ENCODE measurements around the gene RPTOR.
"Not testable (repeated sequence)": the region's sequence is repeated elsewhere in the genome, so short reads cannot be mapped to it uniquely, and the experiment has no call there.

The RPTOR gene

DNA sequence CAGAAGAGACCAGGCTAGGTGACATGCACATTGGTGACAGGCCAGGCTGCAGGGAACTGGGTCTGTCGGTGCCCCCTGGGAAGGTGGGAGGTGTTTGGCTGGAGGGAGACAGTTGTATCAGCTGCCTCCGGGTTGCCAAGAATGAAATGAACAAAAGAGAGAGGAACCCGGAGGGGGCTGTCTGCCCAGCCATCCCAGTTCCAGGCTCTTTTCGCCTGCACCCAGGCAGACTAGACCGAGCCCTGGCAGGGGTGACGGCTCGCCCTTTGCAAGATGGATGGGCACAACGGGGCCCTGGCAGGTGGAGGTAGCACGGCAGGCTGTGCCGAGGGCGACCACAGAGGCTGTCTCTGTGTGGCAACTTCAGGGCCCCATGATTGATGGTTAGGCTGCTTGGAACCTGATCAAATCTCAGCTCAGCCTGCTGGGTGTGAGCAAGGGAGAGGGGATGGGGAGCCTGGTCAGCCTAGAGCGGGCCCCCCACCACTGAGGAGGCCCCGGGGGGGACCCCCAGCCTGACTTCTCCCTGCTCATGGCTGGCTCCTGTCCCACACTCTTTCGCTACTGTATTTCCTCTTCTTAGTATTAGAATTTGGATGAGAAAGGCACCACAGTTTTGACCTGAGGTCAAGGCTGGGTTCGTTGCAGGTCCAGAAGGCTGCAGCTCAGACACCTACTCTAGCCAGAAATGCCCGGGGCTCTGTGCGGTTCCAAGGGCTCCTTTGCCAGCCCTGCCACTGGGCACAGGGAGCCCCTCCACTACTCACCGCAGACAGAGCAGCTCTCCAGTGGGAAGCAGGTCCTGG lies 328.1 kb downstream of the RPTOR start:
- no peak for DNase-seq

DNA sequence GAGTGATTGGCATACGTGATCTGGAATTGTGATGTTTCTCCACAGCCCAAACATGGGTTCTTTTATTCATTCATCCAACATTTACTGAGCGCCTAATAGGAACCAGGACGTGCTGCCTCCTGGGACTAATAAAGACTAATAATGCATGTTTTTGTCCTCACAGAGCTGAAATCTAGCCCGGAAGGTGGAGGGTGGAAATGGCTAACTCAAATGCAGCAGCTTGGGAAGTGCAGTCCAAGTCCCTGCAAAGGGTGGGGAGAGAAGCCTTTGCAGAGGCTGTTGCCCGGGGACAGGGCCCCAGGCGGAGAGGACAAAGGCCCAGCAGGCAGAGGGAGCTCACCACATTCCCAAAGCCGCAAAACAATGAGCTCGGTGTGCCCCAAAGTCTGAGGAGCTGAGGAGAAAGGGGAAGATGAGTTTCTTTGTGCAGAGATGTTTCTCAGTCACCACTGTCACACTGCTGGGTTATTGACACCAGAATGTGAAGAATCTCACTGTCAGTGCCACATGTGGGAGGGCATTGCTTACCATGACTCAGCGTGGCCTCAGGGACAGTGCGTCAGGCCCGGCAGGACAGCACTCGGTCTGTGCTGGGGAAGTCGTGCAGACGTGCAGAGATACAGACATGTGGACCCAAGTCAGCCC lies 328.8 kb downstream of the RPTOR start:
- DNase-seq: no peak

DNA sequence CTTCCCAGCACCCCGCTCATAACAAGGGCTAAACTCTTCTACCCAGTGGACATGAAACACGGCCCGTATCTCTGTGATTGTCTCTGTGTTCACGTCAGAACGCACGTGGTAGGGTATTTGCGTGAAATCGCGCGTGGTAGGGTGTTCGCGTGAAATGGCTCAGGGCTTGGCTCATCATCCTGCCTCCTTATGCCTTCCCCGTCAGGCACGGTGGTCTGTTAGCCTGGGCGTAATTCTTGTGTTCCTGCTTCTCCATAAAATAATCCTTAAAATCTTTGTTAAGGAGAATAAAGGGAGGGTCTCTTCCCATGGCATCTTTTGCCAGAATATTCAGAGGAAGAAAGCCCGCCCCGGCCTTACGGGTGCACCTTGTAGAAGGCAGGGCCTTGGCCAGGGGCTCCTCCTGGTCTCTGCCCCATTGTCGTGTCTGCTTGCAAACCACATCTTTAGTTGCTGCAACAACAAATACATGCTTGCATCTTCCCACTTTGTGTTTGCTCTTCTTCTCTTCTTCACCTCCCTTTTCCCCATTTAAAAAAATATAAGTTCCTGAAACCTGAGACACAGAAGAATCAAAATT lies 330.3 kb downstream of the RPTOR start:
- no peak for DNase-seq

DNA sequence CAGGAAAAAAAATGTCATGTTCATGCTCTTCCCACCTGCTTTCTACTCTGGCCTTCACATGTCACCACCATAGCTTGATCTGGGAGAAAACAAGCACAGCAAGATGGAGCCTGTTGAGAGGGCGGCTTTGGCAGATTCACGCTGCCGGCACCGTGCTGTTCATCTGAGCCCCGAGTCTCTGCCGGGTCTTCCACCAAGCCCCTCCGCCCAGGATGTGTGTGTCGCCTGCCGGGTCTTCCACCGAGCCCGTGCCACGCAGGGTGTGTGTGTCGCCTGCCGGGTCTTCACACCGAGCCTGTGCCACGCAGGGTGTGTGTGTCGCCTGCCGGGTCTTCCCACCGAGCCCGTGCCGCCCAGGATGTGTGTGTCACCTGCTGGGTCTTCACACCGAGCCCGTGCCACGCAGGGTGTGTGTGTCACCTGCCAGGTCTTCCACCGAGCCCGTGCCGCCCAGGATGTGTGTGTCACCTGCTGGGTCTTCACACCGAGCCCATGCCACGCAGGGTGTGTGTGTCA lies 330.9 kb downstream of the RPTOR start:
- DNase-seq: not testable (repeated sequence)

DNA sequence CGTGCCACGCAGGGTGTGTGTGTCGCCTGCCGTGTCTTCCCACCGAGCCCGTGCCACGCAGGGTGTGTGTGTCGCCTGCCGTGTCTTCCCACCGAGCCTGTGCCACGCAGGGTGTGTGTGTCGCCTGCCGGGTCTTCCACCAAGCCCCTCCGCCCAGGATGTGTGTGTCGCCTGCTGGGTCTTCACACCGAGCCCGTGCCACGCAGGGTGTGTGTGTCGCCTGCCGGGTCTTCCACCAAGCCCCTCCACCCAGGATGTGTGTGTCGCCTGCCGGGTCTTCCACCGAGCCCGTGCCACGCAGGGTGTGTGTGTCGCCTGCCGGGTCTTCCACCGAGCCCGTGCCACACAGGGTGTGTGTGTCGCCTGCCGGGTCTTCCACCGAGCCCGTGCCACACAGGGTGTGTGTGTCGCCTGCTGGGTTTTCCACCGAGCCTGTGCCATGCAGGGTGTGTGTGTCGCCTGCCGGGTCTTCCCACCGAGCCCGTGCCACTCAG lies 331.9 kb downstream of the RPTOR start:
- DNase-seq: not testable (repeated sequence)

DNA sequence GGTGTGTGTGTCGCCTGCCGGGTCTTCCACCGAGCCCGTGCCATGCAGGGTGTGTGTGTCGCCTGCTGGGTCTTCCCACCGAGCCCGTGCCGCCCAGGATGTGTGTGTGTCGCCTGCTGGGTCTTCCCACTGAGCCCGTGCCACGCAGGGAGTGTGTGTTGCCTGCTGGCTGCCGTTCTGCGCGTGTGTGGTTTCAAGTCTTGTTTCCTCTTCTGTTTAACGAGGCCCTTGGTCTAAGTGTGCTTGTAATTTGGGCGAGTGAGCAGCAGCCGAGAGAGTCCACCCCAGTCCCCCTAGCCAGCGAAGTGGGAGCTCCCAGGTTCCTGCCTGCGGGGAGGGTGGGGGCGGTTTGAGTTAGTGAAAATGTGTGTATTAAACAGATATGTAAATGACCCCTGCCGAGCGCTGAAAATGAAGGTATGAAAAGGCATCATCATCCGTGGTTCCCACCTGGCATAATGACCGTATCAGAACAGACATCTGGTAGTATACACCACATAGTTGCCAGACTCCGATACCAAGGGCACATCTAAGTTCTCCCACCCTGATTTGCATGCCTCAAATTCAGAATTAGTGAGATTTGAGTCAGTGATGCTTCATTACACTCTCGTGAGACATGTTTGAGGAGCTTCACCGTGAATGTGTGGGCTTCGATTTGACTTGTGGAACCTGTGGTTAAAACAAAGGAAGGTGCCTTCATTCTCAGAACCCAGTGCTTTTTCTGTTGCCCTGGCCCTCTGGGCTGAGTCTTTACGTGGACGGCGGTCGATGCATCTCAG lies 332.5 kb downstream of the RPTOR start:
- DNase-seq: peak; percentile 38

DNA sequence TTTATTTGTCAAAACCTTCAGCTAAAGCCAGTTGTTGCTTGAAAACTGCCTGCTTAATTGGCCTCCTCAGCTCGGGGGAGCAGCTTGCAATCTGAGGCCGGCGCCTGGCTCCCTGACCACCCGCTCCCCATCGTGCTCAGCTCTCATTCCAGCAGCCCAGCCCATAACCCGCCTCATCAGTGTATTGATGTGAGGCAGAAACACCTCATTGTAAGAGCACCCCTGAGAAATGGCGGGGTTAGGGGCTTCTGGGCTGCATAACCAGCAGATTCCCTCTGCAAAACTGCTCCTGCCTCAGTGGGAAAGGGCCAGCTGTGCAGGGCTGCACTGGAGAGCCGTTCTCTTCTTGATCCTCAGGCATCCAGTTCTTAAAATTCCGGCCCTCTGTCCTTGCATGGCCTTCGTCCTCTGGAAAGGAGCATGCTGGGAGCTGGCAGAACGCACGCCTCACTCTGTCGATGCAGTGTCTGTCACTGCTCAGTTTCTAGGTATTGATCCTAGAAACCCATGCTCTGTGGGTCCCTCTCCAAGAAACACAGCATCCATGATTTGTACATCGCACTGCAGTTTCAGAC lies 333.2 kb downstream of the RPTOR start:
- no peak for DNase-seq

DNA sequence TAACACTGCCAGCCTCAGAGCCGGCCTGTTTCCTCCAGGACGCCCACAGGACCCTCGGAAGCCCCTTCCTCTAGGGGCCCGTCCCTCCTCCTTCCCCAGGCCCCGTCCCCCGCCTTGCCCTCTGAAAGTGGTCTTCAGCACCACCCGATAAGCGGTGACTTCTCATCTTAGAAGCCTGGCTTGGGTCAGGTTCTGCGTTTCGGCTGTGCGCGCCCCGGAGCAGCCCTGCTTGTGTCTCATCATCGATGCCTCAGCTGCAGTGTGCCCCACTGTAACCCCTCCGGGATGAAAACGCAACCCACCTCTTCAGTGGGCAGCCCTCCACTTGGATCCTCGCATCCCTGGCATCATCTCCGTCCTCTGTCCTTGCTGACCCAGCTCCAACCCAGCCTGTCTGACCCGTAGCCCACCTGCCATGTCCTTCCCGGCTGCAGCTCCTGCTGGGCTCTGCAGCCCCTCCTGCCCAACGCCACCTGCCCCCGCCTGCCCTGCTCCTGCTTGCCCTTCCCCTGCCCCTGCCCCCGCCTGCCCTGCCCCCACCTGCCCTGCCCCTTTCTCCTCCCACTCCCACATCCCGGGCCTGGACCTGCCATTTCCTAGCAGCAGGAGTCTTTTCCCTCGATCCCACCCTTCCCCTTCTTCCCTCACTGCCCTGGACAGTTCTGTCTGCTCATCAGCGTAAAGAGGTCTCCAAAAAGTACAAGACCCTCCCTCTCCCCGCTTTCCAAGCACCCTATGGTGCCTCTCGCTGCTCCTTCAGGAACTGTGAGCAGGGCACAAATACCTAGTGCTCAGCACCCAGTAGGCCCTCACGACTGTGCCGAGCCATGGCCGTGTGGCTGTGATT lies 334.5 kb downstream of the RPTOR start:
- DNase-seq: no peak

DNA sequence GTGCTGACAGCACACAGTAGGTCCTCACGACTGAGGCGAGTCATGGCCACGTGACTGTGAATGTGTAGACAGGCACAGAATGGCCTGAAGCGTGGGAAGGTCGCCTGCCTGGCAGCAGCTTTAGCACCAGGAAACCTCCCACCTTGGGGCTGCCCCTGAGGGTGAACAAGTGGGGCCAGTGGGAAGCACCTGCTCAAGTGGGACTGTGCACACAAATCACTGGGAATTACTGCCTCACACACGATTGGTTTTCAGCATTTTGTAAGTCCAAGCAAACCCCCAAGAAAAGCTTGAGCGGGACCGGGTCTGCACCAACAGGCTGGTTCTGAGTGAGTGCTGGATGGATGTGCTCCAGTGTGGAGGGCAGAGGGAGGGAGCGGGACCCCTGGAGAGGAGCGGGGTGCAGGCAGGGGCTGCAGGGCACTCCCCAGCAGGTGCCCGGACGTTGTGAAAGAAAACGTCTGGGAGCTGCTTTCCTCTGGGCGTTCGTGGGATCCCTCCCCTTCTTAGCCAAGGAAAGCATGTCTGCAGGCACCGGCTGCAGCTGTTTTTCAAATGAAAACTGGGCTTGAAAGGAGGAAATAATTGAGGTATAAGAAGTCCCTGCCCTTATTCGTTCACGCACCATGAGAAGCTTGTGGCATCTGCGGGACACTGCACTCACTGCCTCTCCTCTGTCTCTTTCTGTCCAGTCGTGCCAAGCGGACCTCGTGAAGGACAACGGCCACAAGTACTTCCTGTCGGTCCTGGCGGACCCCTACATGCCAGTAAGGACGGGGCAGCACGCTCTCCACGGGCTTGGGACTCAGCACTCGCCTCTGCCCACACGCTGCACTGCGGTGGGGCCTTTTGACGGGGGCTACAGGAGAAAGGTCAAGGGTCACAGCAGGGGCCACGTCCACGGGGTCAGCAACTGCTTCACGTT lies 335.3 kb downstream of the RPTOR start:
- DNase-seq: no peak

DNA sequence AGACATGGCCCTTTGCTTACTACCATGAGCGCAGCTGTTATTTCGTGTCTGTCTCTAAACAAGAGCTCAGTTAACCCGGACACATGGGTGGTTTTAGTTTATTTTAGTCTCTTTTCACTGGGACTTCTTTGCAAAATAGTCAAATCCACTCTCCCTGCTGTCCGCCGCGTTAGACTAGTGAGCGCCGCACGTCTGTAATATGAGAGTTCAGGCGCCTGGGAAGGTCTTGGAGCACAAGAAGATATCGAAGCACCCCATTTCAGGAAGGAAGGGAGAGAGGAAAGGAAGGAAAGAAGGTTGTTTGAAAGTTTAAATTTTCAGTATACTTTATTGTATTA lies 336.0 kb downstream of the RPTOR start:
- no peak for DNase-seq

DNA sequence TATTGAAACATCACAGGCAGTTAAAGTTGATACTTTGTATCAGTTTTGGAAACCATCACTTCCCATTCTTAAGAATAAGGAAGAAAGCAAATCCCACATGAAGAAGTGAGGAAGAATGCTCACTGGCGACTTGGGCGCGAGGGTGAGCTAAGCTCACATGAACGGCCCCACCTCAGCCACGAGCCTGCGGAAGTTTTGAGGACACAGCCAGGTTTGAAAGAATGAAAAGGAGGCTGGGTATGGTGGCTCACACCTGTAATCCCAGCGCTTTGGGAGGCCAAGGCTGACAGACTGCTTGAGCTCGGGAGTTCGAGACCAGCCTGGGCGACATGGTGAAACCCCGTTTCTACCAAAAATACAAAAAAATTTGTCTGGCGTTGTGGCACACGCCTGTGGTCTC lies 336.7 kb downstream of the RPTOR start:
- no peak for DNase-seq

DNA sequence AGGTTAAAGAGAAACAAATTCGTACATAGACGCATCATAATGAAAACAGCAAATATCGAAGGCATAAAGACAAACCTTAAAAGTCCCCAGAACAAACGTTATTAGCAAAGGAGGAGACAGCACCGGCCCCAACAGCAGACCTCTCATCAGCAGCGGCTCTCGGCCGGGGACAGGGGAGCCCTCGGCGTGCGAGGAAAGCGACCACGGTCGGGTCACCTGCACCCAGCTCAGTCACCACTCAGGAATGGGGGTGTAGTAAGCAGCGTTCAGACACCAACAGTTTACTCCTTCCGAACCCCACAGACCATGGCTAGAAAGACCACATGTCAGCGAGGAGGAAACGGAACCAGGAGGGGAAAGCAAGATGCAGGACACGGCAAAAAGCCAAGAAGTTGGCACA lies 337.7 kb downstream of the RPTOR start:
- DNase-seq: no peak

DNA sequence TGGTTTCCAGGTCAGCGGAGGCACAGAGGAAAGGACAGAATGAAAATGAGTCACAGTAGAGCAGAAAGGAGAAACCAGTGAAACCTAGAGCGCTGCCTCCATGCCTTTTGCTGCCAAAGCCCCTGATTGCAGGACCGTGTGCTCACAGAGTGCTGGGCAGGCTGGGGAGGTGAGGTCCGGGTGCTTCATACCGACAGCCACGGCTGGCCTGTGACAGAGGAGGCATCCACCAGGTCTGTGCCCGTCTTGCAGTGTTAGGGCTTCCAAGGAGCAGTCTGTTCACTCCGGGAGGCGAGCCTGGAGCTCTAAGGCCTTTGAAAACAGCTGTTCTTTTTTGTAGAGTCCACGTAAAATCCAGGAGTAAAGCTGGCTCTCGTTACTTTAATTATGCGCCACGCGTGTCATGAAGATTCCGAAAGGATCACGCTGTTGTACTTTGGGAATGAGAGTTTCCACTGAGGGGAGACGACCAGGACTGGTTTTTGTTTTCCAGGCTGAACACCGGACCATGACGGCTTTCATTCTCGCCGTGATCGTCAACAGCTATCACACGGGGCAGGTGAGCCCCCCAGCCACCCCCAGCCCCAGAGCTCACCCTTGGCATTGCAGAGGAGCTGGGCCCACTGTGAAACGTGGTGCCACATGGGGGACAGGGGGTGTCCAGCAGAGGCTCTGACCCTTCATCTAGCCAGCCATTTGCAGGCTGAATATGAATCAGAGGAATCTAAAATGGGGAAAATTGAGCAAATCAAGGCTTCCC lies 338.5 kb downstream of the RPTOR start:
- DNase-seq: no peak

DNA sequence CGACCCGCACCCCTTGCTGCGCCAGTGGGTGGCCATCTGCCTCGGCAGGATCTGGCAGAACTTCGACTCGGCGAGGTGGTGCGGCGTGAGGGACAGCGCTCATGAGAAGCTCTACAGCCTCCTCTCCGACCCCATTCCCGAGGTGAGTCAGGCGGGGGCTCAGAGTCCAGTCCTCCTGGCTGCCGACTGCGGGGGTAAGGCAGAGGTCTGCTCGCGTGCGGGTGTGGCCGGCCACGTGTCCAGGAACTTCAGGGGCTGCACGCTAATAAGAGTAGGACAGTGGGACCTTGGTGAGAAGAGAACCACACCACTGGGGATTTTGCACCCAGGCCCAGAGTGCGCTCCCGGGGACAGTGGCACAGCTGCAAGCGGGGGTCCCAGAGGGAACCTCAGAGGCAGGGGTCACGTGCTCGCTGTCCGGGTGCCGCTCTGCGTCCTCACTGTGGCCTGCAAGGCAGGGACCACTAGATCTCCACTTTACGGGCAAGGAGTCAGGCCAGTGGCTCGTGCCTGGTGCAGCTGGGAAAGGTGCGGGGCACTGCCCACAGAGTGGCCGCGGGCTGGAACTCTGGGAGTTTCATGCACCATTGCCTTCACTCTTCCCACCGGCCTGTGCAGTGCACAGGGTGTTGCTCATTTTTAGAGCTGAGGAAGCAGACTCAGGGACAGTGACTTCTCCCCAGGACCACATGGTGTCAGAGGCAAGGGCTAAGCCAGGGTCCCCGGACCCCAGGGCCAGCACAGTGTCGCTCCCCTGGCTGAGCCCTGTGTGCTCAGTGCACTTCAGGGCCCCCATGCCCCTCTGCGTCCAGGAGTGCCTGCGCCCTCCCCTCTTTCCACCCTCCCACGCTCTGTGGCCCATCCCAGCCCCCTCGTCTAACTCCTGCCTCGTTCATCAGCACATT lies 339.4 kb downstream of the RPTOR start:
- no peak for DNase-seq

DNA sequence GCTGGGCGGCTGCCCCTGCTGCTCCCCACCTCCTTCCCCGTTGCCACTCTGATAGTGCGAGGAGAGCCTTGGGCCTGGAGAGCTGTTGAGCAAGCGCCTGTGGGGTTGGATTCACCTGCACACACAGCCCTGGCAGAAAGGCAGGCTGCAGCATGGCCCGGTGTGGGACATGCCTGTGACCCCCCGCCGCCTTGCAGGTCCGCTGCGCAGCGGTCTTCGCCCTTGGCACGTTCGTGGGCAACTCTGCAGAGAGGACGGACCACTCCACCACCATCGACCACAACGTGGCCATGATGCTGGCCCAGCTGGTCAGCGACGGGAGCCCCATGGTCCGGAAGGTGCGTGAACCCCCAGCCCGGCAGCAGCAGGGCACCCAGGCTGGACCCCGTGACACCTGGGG lies 340.2 kb downstream of the RPTOR start:
- DNase-seq: no peak

DNA sequence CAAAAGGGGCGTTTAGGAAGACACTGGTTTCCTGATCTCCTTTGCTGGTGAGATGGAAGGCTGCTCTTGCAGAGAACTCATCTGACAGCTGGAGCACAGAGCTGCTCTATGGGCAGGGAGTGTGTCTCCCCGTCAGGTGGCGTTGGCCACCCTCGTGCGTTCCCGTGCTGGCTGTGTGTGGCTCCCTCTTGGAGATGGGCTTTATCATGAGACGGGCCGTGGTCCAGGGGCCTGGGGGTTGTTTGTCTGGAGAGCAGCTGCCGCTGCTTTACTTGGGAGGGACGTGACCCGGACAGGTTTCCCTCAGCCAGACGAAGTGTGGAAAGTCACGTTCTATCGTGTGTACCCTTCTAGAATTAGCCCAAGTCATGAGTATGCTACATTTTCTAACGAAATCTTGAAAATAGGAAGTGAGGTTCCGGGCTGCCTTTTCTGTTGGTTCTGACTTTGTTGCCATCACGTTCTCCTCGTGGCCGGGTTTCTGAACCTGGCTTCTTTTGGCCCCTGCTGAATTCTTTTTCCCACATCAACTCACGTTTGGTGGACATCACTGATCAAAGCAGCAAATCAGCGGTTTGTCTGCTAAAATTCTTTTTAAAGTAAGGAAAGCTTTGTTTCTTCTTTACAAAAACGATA lies 341.4 kb downstream of the RPTOR start:
- no peak for DNase-seq

DNA sequence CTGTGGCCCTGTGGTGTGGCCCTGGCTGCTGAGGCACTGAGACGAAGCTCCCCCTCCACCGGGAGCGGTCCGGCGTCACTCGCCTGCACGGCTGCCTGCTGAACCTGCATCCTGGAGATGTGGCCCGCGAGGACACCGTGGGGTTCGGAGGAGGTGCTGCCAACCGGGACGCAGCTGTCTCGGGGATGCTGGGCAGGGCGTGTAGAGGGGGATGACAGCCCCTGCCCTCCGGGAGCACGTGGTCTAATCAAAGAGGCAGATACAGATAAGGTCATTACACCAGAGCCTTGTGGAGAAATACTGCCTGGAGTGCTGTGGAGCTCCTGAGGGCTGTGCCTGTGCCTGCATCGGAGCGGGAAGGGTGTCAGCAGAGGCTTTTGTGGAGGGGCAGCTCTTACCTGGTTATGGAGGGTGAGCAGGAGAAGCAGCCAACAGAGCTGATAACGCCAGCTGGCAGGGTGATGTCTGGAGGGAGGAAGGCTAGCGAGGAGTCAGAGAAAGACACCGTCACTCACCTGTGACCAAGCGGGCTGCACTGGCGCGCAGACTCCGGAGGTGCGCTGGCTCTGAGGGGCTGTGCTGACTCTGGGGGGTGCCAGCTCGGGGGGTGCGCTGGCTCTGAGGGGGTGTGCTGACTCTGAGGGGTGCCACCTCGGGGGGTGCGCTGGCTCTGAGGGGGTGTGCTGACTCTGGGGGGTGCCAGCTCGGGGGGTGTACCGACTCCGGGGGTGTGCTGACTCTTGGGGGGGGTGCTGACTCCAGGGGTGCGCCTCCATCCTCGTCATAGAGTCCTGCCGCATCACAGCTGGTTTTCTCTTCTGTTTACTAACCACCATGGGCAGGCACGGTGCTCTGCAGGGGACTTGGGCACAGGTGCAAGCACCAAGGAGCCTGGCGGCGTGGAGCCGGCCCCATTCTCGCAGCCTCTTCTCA lies 342.3 kb downstream of the RPTOR start:
- DNase-seq: no peak
